Osteoblast (primary cell): ENCODE measurements around the gene OSTC. TPM values are rescaled to one million over a fixed set of nuclear protein-coding genes. Genes with fewer than 3 reads are reported as not detected.

ENCODE experiments used
- DNase-seq: peaks from one replicate; pipeline ENCODE4 v3.0.0; 2011; ENCODE audit warnings: low spot score, mixed read lengths; ENCODE audit not compliant: insufficient read length; ENCODE audit errors: missing footprints
- H2AFZ ChIP-seq: 2 replicates; pipeline ENCODE4 v1.6.0; 2011; ENCODE audit warnings: mild to moderate bottlenecking, low read length
- H3K27ac ChIP-seq: 2 replicates; pipeline ENCODE4 v1.5.1; 2011; ENCODE audit warnings: mild to moderate bottlenecking, low read depth, low read length, moderate library complexity
- H3K27me3 ChIP-seq: 2 replicates; pipeline ENCODE4 v1.6.0; 2012; ENCODE audit warnings: mild to moderate bottlenecking, control low read depth, inconsistent platforms, low read length, moderate library complexity; ENCODE audit not compliant: insufficient read depth
- H3K36me3 ChIP-seq: 2 replicates; pipeline ENCODE4 v1.5.1; 2011; ENCODE audit warnings: mild to moderate bottlenecking, low read length, control low read depth, moderate library complexity; ENCODE audit not compliant: insufficient read depth
- H3K4me1 ChIP-seq: 2 replicates; pipeline ENCODE4 v1.5.1; 2011; ENCODE audit warnings: mild to moderate bottlenecking, low read length, control low read depth, moderate library complexity; ENCODE audit not compliant: insufficient read depth
- H3K4me2 ChIP-seq: 2 replicates; pipeline ENCODE4 v1.6.0; 2011; ENCODE audit warnings: mild to moderate bottlenecking, low read length; ENCODE audit not compliant: insufficient read depth
- H3K4me3 ChIP-seq: fragments of 200-600 bp; sonication (generic); 3 replicates; pipeline ENCODE4 v1.5.1; 2012; ENCODE audit warnings: mild to moderate bottlenecking, low read length, inconsistent platforms; ENCODE audit not compliant: insufficient read depth
- H3K79me2 ChIP-seq: 2 replicates; pipeline ENCODE4 v1.6.0; 2012; ENCODE audit warnings: mild to moderate bottlenecking, low read length, control low read depth, inconsistent platforms; ENCODE audit not compliant: insufficient read depth
- H3K9me3 ChIP-seq: 2 replicates; pipeline ENCODE4 v1.5.1; 2011; ENCODE audit warnings: low read depth, low read length, control low read depth
- H4K20me1 ChIP-seq: 2 replicates; pipeline ENCODE4 v1.6.0; 2012; ENCODE audit warnings: mild to moderate bottlenecking, low read length, control low read depth; ENCODE audit not compliant: insufficient read depth
- total RNA-seq: library from RNA; depleted of rRNA; stranded (reverse); fragments of >200 nt; gene quantifications from 2 replicates; pipeline ENCODE4 v1.2.3, GENCODE V29; 2012
- TF ChIP-seq, protein P1 (sequence below): IDR thresholded peaks from 2 replicates; pipeline ENCODE4 v1.5.1; 2011; ENCODE audit warnings: mild to moderate bottlenecking, low read depth, low read length, moderate library complexity; ENCODE audit errors: extremely low read depth

The OSTC gene
- total RNA-seq, 1 donor: 256 TPM

DNA sequence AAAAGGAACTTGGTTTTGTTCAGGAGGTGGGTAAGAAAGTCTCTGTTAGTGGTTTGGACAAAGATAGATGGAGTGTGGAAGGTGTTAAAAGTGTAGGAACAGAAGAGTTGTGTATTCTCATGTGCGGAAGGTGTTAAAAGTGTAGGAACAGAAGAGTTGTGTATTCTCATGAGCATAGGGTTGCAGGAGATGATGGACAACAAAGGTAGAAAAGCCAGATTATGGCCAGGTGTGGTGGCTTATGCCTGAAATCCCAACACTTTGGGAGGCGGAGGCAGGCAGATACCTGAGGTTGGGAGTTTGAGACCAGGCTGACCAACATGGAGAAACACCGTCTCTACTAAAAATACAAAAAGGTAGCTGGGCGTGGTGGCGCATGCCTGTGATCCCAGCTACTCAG lies 27.6 kb upstream of the OSTC start:
- H3K4me3 ChIP-seq: peak overlapping the region; percentile 88
- H3K9me3 ChIP-seq: no peaks in the 10 kb centered on the region
- DNase-seq: no peak
- H3K4me2 ChIP-seq: peak overlapping the region; percentile 85
- H4K20me1 ChIP-seq: peaks cover 39% of the 10 kb centered on the region
- no peaks in the 10 kb centered on the region for H3K27me3 ChIP-seq
- no peak overlapping the region for H3K27ac ChIP-seq
- H3K36me3 ChIP-seq: peaks cover 59% of the 10 kb centered on the region
- TF ChIP-seq, protein P1, sequence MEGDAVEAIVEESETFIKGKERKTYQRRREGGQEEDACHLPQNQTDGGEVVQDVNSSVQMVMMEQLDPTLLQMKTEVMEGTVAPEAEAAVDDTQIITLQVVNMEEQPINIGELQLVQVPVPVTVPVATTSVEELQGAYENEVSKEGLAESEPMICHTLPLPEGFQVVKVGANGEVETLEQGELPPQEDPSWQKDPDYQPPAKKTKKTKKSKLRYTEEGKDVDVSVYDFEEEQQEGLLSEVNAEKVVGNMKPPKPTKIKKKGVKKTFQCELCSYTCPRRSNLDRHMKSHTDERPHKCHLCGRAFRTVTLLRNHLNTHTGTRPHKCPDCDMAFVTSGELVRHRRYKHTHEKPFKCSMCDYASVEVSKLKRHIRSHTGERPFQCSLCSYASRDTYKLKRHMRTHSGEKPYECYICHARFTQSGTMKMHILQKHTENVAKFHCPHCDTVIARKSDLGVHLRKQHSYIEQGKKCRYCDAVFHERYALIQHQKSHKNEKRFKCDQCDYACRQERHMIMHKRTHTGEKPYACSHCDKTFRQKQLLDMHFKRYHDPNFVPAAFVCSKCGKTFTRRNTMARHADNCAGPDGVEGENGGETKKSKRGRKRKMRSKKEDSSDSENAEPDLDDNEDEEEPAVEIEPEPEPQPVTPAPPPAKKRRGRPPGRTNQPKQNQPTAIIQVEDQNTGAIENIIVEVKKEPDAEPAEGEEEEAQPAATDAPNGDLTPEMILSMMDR: no peak
- H3K4me1 ChIP-seq: peaks cover 34% of the 10 kb centered on the region
- H2AFZ ChIP-seq: no peak overlapping the region
- H3K79me2 ChIP-seq: peaks cover 45% of the 10 kb centered on the region

DNA sequence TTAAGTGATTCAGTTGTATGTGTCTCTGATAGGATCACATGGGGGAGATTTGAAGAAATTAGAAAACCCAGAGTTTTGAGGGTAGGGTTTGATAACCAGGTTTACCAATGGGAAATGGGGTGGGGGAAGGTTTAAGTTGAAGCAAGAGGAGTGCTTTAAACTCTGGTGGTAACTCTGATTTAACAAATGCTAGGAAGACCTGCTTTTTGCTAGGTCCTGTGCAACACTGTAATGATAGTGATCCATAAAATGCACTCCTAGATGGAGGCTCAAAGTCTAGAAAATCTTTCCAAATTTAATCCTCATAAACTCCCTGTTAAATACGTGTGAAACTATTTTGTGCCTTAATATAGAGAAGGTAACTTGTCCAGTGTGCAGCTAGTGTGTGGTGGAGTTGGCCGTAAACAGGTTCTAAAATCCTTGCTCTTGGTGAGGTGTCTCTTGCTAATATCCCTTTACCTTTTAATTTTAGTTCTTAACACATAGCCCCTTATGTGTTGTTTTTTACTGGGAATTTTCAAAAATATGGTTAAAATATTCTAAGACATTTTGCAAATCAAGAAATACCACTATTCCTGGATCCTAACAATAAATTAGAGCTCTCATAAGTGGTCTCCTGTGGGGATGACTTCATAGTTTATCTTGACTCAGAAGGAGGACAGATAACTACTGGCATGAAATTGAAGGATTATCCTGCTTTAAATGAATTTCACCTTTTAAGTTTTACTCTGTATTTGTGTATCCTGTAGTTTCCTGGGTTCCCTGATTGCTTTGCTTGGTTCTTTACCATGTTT lies 25.9 kb upstream of the OSTC start:
- no peak overlapping the region for H3K4me3 ChIP-seq
- H2AFZ ChIP-seq: no peak overlapping the region
- H3K27ac ChIP-seq: no peak overlapping the region
- peaks cover 68% of the 10 kb centered on the region for H3K36me3 ChIP-seq
- no peaks in the 10 kb centered on the region for H3K9me3 ChIP-seq
- TF ChIP-seq, protein P1: no peak
- peak; percentile 57 for DNase-seq
- peak overlapping the region; percentile 21 for H3K4me2 ChIP-seq
- H3K4me1 ChIP-seq: peaks cover 36% of the 10 kb centered on the region
- H4K20me1 ChIP-seq: peaks cover 42% of the 10 kb centered on the region
- peaks cover 45% of the 10 kb centered on the region for H3K79me2 ChIP-seq
- no peaks in the 10 kb centered on the region for H3K27me3 ChIP-seq

DNA sequence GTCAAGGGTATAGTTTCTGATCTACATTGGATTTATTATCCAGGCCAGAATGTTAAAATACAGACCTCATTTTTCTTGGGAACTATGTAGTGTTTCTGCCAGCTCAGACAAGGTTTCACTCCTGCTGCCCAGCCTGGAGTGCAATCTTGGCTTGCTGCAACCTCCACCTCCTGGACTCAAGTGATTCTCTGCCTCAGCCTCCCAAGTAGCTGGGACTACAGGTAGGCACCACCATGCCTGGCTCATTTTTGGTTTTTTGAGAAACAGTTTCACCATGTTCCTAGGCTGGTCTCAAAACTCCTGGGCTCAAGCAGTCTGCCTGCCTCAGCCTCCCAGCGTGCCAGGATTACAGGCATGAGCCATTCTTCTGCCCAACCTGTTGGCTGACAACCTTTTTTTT lies 24.3 kb upstream of the OSTC start:
- H3K27ac ChIP-seq: no peak overlapping the region
- H3K9me3 ChIP-seq: no peaks in the 10 kb centered on the region
- H2AFZ ChIP-seq: no peak overlapping the region
- TF ChIP-seq, protein P1: no peak
- H3K79me2 ChIP-seq: peaks cover 38% of the 10 kb centered on the region
- no peak for DNase-seq
- no peak overlapping the region for H3K4me2 ChIP-seq
- H3K36me3 ChIP-seq: peaks cover 83% of the 10 kb centered on the region
- H3K4me1 ChIP-seq: peaks cover 31% of the 10 kb centered on the region
- no peaks in the 10 kb centered on the region for H3K27me3 ChIP-seq
- peaks cover 41% of the 10 kb centered on the region for H4K20me1 ChIP-seq
- no peak overlapping the region for H3K4me3 ChIP-seq

DNA sequence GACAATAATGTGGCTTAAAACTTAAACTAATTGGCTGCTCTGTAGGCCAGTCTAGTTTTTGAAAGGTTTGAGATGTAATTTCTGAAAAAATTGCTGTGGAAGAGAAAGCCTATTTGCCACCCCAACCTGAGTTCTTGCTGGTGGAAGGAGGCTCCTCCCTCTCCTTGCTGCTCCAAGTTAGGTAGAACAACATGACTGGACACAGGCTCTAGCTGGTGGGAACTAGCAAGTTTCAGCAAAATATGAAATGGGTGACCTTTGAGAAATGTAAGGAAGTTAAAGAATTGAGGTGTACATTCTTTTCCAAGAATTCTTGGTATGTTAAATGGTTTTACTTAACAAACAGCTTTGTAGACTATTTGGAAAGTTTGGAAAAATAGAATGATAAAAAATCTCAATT lies 22.0 kb upstream of the OSTC start:
- Histone ChIP-seq H3K79me2 (peaks cover 14% of the 10 kb centered on the region), H3K9me3 (no peaks in the 10 kb centered on the region), H3K4me3 (no peak overlapping the region), H3K27ac (peak overlapping the region; percentile 11), H3K4me2 (no peak overlapping the region), H3K27me3 (no peaks in the 10 kb centered on the region), H4K20me1 (peaks cover 23% of the 10 kb centered on the region), H3K36me3 (peaks cover 86% of the 10 kb centered on the region), H3K4me1 (peaks cover 13% of the 10 kb centered on the region), H2AFZ (no peak overlapping the region)
- TF ChIP-seq, protein P1: no peak
- no peak for DNase-seq
